Panc1 (cell line): Measurements from ENCODE around the gene ZNF282.

Experiments used
- TCF7L2 ChIP-seq: IDR thresholded peaks from 2 replicates; pipeline ENCODE4 v1.6.1; 2011; ENCODE audit warnings: mild to moderate bottlenecking, low read depth, low read length, inconsistent platforms
- TF ChIP-seq, protein P1 (sequence below): fragments of 450-650 bp; IDR thresholded peaks from 2 replicates; pipeline ENCODE4 v1.5.1; 2017; ENCODE audit warnings: mild to moderate bottlenecking
- TF ChIP-seq, protein P2 (sequence below), 2 experiments: IDR thresholded peaks; 2 replicates each; pipeline ENCODE4 v1.6.1; 2011 to 2012; ENCODE audit warnings: low read depth in 2 of 2, control low read depth in 1 of 2, low read length in 1 of 2, mild to moderate bottlenecking in 1 of 2, moderate library complexity in 1 of 2; ENCODE audit not compliant: insufficient read depth in 1 of 2

DNA sequence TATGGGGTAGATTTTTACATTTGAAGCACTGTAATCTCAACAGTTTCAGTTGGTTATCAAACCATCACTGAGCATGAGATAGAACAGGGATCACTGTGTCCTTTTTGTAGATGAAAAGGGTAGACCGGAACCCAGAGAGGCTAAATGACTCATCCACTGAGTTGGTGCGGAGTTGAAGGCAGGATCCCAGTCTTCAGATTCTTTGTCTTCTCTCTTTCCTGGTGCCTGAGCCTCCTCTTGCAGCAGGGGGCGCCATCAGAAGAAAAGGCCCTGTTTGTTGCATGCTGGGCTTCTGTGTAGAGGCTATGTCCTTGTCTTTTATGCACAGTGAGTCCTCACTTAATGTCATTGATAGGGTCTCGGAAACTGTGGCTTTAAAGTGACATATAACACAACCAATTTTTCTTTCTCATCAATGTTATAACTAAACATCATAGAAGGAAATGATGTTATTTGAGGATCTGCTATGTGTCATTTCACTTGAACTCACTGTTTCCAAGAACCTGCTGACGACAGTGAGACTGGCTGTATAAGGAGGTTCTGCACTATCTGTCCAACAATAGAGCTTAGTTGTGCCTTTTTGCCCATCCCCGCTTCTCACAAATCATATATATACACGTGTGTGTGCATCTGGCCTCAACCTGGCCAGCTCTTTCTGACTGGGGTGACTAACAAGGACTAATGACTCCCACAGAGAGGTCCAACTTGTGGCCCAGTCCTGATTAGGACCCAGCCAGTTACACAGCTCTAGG, 14.3 kb downstream of the ZNF282 start:
- TF ChIP-seq, protein P1, sequence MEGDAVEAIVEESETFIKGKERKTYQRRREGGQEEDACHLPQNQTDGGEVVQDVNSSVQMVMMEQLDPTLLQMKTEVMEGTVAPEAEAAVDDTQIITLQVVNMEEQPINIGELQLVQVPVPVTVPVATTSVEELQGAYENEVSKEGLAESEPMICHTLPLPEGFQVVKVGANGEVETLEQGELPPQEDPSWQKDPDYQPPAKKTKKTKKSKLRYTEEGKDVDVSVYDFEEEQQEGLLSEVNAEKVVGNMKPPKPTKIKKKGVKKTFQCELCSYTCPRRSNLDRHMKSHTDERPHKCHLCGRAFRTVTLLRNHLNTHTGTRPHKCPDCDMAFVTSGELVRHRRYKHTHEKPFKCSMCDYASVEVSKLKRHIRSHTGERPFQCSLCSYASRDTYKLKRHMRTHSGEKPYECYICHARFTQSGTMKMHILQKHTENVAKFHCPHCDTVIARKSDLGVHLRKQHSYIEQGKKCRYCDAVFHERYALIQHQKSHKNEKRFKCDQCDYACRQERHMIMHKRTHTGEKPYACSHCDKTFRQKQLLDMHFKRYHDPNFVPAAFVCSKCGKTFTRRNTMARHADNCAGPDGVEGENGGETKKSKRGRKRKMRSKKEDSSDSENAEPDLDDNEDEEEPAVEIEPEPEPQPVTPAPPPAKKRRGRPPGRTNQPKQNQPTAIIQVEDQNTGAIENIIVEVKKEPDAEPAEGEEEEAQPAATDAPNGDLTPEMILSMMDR = peak; percentile 87
- TF ChIP-seq, protein P2, sequence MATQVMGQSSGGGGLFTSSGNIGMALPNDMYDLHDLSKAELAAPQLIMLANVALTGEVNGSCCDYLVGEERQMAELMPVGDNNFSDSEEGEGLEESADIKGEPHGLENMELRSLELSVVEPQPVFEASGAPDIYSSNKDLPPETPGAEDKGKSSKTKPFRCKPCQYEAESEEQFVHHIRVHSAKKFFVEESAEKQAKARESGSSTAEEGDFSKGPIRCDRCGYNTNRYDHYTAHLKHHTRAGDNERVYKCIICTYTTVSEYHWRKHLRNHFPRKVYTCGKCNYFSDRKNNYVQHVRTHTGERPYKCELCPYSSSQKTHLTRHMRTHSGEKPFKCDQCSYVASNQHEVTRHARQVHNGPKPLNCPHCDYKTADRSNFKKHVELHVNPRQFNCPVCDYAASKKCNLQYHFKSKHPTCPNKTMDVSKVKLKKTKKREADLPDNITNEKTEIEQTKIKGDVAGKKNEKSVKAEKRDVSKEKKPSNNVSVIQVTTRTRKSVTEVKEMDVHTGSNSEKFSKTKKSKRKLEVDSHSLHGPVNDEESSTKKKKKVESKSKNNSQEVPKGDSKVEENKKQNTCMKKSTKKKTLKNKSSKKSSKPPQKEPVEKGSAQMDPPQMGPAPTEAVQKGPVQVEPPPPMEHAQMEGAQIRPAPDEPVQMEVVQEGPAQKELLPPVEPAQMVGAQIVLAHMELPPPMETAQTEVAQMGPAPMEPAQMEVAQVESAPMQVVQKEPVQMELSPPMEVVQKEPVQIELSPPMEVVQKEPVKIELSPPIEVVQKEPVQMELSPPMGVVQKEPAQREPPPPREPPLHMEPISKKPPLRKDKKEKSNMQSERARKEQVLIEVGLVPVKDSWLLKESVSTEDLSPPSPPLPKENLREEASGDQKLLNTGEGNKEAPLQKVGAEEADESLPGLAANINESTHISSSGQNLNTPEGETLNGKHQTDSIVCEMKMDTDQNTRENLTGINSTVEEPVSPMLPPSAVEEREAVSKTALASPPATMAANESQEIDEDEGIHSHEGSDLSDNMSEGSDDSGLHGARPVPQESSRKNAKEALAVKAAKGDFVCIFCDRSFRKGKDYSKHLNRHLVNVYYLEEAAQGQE (IDR thresholded peaks at IDR 0.05; ENCODE audit: insufficient read depth in 1 of 2, low read depth in 2 of 2, low read length in 1 of 2) = no peak
- no peak for TF ChIP-seq TCF7L2
